Sigmoid colon (tissue), 7 donors: ENCODE results near the gene SMYD3. TPM values are rescaled to one million over a fixed set of nuclear protein-coding genes. Genes with fewer than 3 reads are reported as not detected.

Source experiments
- DNase-seq: peaks from one replicate; pipeline ENCODE4 v3.0.0-alpha.2; 2019
- H3K27ac ChIP-seq, 4 donors: fragments of 200-600 bp; sonication (generic); one replicate each; pipeline ENCODE4 v1.5.1; 2016 to 2019; ENCODE audit warnings: mild to moderate bottlenecking in 1 of 4
- H3K27me3 ChIP-seq, 3 donors: fragments of 200-600 bp; sonication (generic); one replicate each; pipeline ENCODE4 v1.5.1; 2019; ENCODE audit warnings: mild to moderate bottlenecking in 1 of 3
- H3K36me3 ChIP-seq, 4 donors: fragments of 200-600 bp; sonication (generic); one replicate each; pipeline ENCODE4 v1.5.1; 2016 to 2019
- H3K4me1 ChIP-seq, 4 donors: fragments of 200-600 bp; sonication (generic); one replicate each; pipeline ENCODE4 v1.5.1; 2017 to 2019
- H3K4me3 ChIP-seq, 4 donors: fragments of 200-600 bp; sonication (generic); one replicate each; pipeline ENCODE4 v1.5.1; 2017 to 2019; ENCODE audit warnings: mild to moderate bottlenecking in 2 of 4, moderate library complexity in 1 of 4
- H3K9me3 ChIP-seq, 4 donors: fragments of 200-600 bp in 3 of 4; sonication (generic) in 3 of 4; one replicate each; pipeline versions ENCODE4 v1.5.1 to v1.6.1; 2013 to 2019
- CTCF ChIP-seq, 4 experiments: fragments of 450-650 bp in 3 of 4; fragments of 200-600 bp in 1 of 4; IDR thresholded peaks; one replicate each; pipeline ENCODE4 v1.5.1; 2016 to 2019; ENCODE audit warnings: antibody characterized with exemption in 4 of 4, mild to moderate bottlenecking in 3 of 4, moderate library complexity in 2 of 4
- EP300 ChIP-seq, 4 donors: sonication (generic); formaldehyde crosslinking; IDR thresholded peaks; one replicate each; pipeline ENCODE4 v1.6.1; 2017; ENCODE audit warnings: antibody characterized with exemption in 4 of 4
- POLR2A ChIP-seq, 2 donors: fragments of 450-650 bp; IDR thresholded peaks; one replicate each; pipeline ENCODE4 v1.6.1; 2016; ENCODE audit warnings: antibody characterized with exemption in 2 of 2, mild to moderate bottlenecking in 2 of 2, moderate library complexity in 2 of 2
- POLR2AphosphoS5 ChIP-seq, 4 donors: sonication (generic); formaldehyde crosslinking; IDR thresholded peaks; one replicate each; pipeline ENCODE4 v1.6.1; 2017; ENCODE audit warnings: antibody characterized with exemption in 4 of 4
- WGBS, 2 donors: extraction: QIAGEN DNeasy Blood & Tissue Kit; methylation state at CpG; one replicate each; pipeline ENCODE4 v1.1.7; 2013; 5-methylcytosine and 5-hydroxymethylcytosine counted together
- intact Hi-C: fragments of 100-400 bp; cut with DNase I; formaldehyde crosslinking; loops from one replicate; pipeline ENCODE4 v1.15.1; 2023
- polyA plus RNA-seq, 3 donors: library from polyadenylated mRNA; stranded (reverse); fragments of 200-250 nt; gene quantifications; one replicate each; pipeline ENCODE4 v1.2.3, GENCODE V29; 2013
- total RNA-seq, 4 donors: library from RNA; depleted of rRNA; stranded (reverse); fragments of >200 nt; gene quantifications; one replicate each; pipeline ENCODE4 v1.1.0, GENCODE V29; 2016
- donor health status: healthy with polysubstance abuse.
- donor health status: Bipolar disorder and iron deficiency.
- donor health status: healthy.

SMYD3 gene
- total and polyA plus RNA-seq, 7 donors, result 8.7 to 23.8 (median 17.1) TPM

- Histone ChIP-seq H3K9me3 (no peaks in the 10 kb centered on the region), H3K4me3 (no peak overlapping the region), H3K27me3 (no peaks in the 10 kb centered on the region), H3K27ac (no peak overlapping the region), H3K36me3 (no peaks in the 10 kb centered on the region), H3K4me1 (peaks cover 0 to 4% (median under 1%) of the 10 kb centered on the region in 4 donors)
- 49 to 51% methylated on average over 2 of the region's 2 CpGs for WGBS, 2 donors
- no peak for TF ChIP-seq POLR2A (IDR thresholded peaks at IDR 0.05)
- peak; percentile 36 to 77 (median 70) for TF ChIP-seq CTCF (IDR thresholded peaks at IDR 0.05)
- no peak for TF ChIP-seq POLR2AphosphoS5 (IDR thresholded peaks at IDR 0.05)
- no peak for DNase-seq
- intact Hi-C loops, result loop anchor here (1.0 to 5.0 kb wide), 2 partner anchors 202 to 255 kb away; no protein-coding TSS in a partner anchor
Observed at GRCh38 chr1:246497331-246497915, 9.7 kb downstream of the SMYD3 start.

- peaks cover 0 to 6% (median 3%) of the 10 kb centered on the region in 4 donors for H3K4me1 ChIP-seq
- no peak overlapping the region for H3K4me3 ChIP-seq
- no peak for DNase-seq
- intact Hi-C loops, result loop anchor here (1.0 to 5.0 kb wide), 3 partner anchors 207 to 1340 kb away; no protein-coding TSS in a partner anchor
- H3K9me3 ChIP-seq, result no peaks in the 10 kb centered on the region
- H3K36me3 ChIP-seq, result no peaks in the 10 kb centered on the region
- no peaks in the 10 kb centered on the region for H3K27me3 ChIP-seq
- H3K27ac ChIP-seq, result peak overlapping the region in 2 of 4 donors; percentile 17 to 49
- 30 to 36% methylated on average over 3 of the region's 3 CpGs for WGBS, 2 donors
- TF ChIP-seq CTCF (IDR thresholded peaks at IDR 0.05) (peak; percentile 37 to 80 (median 72)), POLR2AphosphoS5 (IDR thresholded peaks at IDR 0.05) (no peak)
Observed at GRCh38 chr1:246492611-246493245, 14.4 kb downstream of the SMYD3 start.

- intact Hi-C loops, result loop anchor here (1.0 to 5.0 kb wide), 3 partner anchors 208 to 1339 kb away; no protein-coding TSS in a partner anchor
- Histone ChIP-seq H3K4me1 (peaks cover 0 to 6% (median 3%) of the 10 kb centered on the region in 4 donors), H3K36me3 (no peaks in the 10 kb centered on the region), H3K9me3 (no peaks in the 10 kb centered on the region), H3K4me3 (no peak overlapping the region), H3K27ac (no peak overlapping the region), H3K27me3 (no peaks in the 10 kb centered on the region)
- TF ChIP-seq POLR2A (IDR thresholded peaks at IDR 0.05) (no peak), EP300 (IDR thresholded peaks at IDR 0.05) (no peak), POLR2AphosphoS5 (IDR thresholded peaks at IDR 0.05) (no peak), CTCF (IDR thresholded peaks at IDR 0.05) (no peak)
- WGBS, 2 donors, result 95% methylated on average over 7 of the region's 7 CpGs
- no peak for DNase-seq
Observed at GRCh38 chr1:246491551-246492053, 15.5 kb downstream of the SMYD3 start.

GRCh38 chr1:246488674-246489073 lies 18.4 kb downstream of the SMYD3 start:
- H3K36me3 ChIP-seq, result no peaks in the 10 kb centered on the region
- H3K4me1 ChIP-seq, result peaks cover 0 to 6% (median 3%) of the 10 kb centered on the region in 4 donors
- intact Hi-C loops, result no loop called here
- H3K27ac ChIP-seq, result no peak overlapping the region
- no peak overlapping the region for H3K4me3 ChIP-seq
- H3K27me3 ChIP-seq, result no peaks in the 10 kb centered on the region
- no peak for TF ChIP-seq POLR2AphosphoS5 (IDR thresholded peaks at IDR 0.05)
- no peak for TF ChIP-seq EP300 (IDR thresholded peaks at IDR 0.05)
- TF ChIP-seq POLR2A (IDR thresholded peaks at IDR 0.05), result no peak
- no peak for TF ChIP-seq CTCF (IDR thresholded peaks at IDR 0.05)
- DNase-seq, result no peak
- WGBS, 2 donors, result 81 to 92% methylated on average over 6 of the region's 6 CpGs
- no peaks in the 10 kb centered on the region for H3K9me3 ChIP-seq
